ENCODE data around the gene FGF11.
"Not testable (repeated sequence)": the region's sequence is repeated elsewhere in the genome, so short reads cannot be mapped to it uniquely, and the experiment has no call there.

The FGF11 gene

GRCh38 chr17:7478276-7479212 is 39.2 kb downstream of the FGF11 start:
- in situ Hi-C loops (cut with MboI; ENCODE audit: low sequenced_read_pairs): no loop called here

GRCh38 chr17:7479213-7480088 is 40.1 kb downstream of the FGF11 start, which contains the start of gene ZBTB4:
ZBTB4 (minus strand) TSS chr17:7479631; CDS start chr17:7466801, 12,830 bp downstream.
- in situ Hi-C loops (cut with MboI; ENCODE audit: low sequenced_read_pairs): no loop called here

DNA sequence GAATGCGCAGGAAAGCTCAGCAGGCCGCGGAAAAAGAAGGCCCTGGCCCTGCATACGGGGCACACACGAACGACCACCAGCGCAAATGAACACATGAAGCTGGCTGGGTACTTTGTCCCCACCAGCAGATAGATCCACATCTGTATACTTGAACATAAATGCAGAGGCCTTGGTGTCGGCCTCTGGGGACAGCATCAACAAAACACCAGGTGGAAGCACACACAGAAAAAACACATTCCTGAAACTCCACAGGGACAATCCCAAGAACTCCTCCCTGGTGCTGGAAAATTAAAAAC is 40.7 kb downstream of the FGF11 start:
- in situ Hi-C loops (cut with MboI; ENCODE audit: low sequenced_read_pairs): no loop called here

DNA sequence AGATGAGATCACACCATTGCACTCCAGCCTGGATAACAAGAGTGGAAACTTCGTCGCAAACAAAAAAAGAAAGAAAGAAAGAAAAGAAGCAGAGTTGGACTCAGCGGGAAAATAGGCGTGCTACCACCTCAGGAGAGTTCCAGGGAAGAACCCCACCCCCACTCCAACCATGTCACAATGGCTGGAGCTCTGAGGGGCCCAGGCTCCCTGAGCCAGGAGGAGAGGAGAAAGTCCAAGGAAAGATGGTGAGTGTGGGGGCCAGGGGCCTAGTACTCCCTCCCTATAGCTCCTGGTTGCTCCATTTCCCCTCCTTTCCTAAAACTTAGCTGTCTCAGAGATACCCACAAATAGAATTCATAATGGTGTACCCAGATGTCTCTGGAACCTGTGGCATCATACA is 42.0 kb downstream of the FGF11 start, which contains the start of gene SLC35G6:
TSS of gene SLC35G6 (plus strand) at position 172 of the 400 bp plus-strand sequence. CDS start at position 243, 71 bp downstream.
- in situ Hi-C loops (cut with MboI; ENCODE audit: low sequenced_read_pairs): not testable (repeated sequence)

DNA sequence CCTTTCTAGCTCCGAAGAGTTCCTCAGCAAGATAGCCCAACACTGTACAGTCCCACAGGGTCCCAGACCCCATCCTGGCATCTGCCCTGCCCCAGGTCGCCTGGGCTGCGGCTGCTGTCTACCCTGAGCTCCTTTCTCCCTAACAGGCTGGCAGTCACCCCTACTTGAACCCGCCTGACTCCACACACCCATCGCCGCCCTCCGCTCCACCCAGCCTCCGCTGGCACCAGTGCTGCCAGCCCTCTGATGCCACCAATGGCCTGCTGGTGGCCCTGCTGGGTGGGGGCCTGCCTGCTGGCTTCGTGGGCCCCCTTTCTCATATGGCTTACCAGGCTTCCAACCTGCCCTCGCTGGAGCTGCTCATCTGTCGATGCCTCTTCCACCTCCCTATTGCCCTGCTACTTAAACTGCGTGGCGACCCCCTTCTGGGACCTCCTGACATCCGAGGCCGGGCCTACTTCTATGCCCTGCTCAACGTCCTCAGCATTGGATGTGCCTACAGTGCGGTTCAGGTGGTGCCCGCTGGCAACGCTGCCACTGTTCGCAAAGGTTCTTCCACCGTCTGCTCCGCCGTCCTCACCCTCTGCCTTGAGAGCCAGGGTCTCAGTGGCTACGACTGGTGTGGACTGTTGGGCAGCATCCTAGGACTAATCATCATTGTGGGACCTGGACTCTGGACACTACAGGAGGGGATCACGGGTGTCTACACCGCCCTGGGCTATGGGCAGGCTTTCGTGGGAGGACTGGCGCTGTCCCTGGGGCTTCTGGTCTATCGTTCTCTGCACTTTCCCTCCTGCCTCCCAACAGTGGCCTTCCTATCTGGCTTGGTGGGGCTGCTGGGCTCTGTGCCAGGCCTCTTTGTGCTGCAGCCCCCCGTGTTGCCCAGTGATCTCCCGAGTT is 42.8 kb downstream of the FGF11 start:
- in situ Hi-C loops (cut with MboI; ENCODE audit: low sequenced_read_pairs): not testable (repeated sequence)

DNA sequence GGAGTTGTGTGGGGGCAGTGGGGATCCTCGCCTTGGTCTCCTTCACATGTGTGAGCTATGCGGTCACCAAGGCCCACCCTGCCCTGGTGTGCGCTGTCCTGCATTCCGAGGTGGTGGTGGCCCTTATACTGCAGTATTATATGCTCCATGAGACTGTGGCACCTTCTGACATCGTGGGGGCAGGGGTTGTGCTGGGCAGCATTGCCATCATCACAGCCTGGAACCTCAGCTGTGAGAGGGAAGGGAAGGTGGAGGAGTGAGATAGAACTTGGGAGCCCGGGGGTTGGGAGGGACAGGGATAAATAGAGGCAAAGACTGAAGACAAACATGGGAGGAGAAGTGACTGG is 43.4 kb downstream of the FGF11 start:
- in situ Hi-C loops (cut with MboI; ENCODE audit: low sequenced_read_pairs): not testable (repeated sequence)

DNA sequence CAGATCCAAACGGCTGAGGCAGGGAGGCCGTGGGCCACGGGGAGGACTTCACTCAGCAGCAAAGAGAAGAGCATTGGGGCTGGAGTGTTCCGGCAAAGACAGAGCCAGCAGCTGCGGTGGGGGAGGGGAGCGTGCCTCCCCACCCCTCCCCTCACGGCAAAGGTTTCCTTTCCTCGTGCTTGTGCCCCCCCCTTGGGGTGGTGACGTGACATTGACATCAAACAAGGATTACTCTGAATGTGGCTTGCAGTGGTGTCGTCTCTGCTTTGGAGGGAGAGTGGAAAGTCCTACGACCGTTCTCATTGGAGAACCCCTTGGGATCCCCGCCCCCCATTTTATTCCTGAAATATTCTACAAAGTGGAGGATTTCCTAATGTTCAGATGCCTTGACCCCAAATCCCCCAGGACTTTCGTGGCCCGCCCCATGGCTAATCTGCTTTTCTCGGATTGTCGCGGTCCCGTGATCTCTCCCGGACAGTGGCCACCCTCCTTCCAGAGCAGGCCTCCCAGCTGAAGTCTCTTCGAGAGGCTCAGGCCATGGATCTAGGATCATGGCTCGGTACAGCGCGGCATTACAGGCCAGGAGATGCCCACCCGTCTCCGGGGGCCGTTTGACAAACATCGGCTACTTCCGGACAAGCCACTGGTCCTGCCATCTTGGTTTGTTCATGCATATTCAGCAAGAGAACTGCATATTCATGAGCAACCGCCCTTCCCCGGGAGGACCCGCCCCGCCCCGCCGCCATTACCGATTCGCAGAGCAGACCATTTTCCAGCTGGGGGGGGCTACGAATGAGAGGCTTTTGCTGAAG is 44.1 kb downstream of the FGF11 start:
- in situ Hi-C loops (cut with MboI; ENCODE audit: low sequenced_read_pairs): no loop called here

- in situ Hi-C loops (cut with MboI; ENCODE audit: low sequenced_read_pairs): no loop called here
Measured at GRCh38 chr17:7484067-7484918, 45.0 kb downstream of the FGF11 start, which contains the start of gene POLR2A. POLR2A (plus strand) TSS chr17:7484366.

DNA sequence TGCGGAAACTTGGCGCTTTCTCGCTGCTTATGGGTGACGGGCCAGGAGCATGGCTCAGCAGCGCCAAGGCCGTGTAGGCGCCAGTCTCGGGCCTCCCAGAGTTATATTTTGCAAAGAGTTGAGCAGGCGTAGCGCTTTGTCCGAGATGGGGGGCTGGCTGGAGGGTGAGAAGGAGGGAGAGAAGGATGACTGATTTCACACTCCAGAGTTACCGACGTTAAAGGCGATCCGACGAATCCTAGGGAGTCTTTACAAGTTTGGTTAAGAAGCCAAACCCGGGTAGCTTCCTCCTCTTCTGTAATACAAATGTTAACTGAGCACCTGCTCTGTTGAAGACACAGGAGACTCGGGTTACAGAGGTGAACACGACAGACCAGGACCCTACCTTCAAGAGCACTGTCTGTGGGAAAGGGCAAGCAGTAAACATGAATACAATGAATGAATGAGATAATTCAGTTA is 45.6 kb downstream of the FGF11 start:
- in situ Hi-C loops (cut with MboI; ENCODE audit: low sequenced_read_pairs): no loop called here

- in situ Hi-C loops (cut with MboI; ENCODE audit: low sequenced_read_pairs): no loop called here
Measured at GRCh38 chr17:7486181-7486580, 46.9 kb downstream of the FGF11 start.

DNA sequence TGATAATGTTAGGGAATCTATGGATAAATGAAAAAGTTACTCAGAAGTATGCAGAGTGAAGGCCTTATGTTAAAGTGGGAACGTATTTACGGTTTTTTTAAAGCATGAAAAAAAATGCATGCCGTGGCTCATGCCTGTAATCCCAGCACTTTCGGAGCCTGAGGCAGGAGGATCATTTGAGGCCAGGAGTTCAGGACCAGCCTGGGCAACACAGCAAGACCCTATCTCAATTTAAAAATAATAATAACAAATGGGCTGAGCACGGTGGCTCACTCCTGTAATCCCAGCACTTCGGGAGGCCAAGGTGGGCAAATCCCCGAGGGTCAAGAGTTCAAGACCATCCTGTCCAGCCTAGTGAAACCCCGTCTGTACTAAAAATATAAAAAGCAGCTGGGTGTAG is 50.8 kb downstream of the FGF11 start:
- in situ Hi-C loops (cut with MboI; ENCODE audit: low sequenced_read_pairs): no loop called here

- in situ Hi-C loops (cut with MboI; ENCODE audit: low sequenced_read_pairs): no loop called here
Measured at GRCh38 chr17:7491583-7491982, 52.3 kb downstream of the FGF11 start.

GRCh38 chr17:7493941-7494340 is 54.6 kb downstream of the FGF11 start:
- in situ Hi-C loops (cut with MboI; ENCODE audit: low sequenced_read_pairs): no loop called here
